Right lobe of liver (tissue), 4 donors: ENCODE results near the gene YBX2.

ENCODE experiments used
- POLR2A ChIP-seq: fragments of 450-650 bp; IDR thresholded peaks from one replicate; pipeline ENCODE4 v1.6.1; 2017; ENCODE audit warnings: antibody characterized with exemption, mild to moderate bottlenecking
- TF ChIP-seq, protein P1 (sequence below), 4 donors: fragments of 200-600 bp in 3 of 4; fragments of 450-650 bp in 1 of 4; IDR thresholded peaks; one replicate each; pipeline versions ENCODE4 v1.5.1 to v1.8.0; 2016 to 2022; ENCODE audit warnings: antibody characterized with exemption in 4 of 4, mild to moderate bottlenecking in 2 of 4
- donor health status: DM: no; HTN: no; CAD: no.
- donor health status: DM: no; HTN: no; CAD: no.
- donor health status: DM: no; HTN: yes; CAD: no.

GRCh38 chr17:7293159-7293558 is 1.3 kb downstream of the YBX2 start:
- TF ChIP-seq, protein P1, sequence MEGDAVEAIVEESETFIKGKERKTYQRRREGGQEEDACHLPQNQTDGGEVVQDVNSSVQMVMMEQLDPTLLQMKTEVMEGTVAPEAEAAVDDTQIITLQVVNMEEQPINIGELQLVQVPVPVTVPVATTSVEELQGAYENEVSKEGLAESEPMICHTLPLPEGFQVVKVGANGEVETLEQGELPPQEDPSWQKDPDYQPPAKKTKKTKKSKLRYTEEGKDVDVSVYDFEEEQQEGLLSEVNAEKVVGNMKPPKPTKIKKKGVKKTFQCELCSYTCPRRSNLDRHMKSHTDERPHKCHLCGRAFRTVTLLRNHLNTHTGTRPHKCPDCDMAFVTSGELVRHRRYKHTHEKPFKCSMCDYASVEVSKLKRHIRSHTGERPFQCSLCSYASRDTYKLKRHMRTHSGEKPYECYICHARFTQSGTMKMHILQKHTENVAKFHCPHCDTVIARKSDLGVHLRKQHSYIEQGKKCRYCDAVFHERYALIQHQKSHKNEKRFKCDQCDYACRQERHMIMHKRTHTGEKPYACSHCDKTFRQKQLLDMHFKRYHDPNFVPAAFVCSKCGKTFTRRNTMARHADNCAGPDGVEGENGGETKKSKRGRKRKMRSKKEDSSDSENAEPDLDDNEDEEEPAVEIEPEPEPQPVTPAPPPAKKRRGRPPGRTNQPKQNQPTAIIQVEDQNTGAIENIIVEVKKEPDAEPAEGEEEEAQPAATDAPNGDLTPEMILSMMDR (IDR thresholded peaks at IDR 0.05): no peak
- no peak for TF ChIP-seq POLR2A
